NCI-H510A (cell line): Measurements from ENCODE around the gene NXNL2.

Source experiments
- DNase-seq: peaks from one replicate; lab custom pipeline; 2025; lab: John Stamatoyannopoulos, UW

Gene NXNL2

DNA sequence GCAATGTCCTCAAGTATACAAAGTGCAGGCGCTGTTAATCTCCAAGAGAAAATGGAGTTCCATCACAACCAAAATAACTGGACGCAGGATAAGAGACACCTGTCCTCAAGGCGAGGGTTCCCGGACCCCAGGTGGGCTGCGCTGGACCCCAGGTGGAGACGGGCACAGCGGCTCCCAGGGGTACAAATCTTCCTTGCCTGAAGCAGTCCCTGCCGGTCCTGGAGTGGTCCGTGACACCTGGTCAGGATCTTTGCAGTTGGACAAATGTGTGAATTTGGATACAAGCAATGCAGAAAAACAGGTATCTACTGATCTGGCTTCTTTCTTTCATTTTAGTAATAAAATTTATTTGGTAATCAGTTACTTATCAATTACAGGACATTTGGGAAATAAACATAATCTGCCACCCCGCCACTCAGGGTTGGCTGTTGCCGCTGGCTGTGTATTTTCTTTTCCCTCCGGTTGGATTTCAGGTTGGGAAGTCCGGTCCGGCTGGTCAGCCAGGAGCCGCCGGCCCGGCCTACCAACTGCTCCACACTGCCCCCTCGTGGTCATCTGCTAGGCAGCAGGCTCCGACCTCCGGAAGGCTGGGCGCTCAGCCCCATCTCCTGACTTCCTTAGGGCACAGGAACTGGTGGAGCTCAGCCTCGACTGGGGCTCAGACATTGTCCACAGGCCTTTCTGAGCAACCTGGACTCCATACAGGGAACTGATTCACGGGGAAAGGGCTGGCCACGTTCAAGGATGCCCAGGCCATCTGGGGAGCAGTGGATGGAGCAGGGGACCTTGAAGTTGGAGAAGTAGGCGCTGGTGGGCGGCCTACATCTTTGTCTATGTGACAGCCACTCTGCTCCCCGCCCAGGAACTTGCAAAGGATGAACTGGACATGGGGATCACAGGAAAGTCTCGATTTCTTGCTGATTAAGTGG is 43.4 kb downstream of the NXNL2 start:
- no peak for DNase-seq

DNA sequence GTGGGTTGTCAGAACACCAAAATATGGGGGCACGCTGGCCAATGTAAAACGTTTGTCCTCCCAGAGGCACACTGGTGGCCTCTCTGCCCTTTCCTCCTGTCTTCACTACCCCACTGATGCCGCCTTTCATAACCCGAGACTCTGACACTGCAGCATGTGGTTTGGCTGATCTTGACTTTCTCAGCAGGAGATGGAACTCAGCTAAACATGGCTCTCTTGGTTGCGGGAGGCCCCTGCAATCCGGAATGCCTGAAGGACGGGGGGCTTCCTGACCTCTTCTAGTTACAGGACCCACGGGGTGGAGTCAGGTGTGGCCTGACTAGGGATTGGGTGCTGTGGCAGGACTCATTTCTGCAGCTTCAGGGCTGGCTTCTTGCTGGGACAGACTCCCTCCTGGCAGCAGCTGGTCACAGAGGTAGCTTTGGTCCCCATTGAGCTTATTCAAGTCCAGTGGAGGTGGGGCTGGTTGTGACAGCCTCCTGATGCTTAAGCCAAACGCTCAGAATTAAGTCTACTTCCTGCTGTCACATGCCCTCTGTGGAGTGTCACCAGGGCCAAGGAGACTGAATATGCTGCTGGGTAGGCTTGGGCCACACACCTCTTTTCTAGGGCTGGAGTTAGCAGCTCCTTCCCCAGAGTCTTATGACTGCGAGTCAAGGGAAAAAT is 44.2 kb downstream of the NXNL2 start:
- DNase-seq: no peak

DNA sequence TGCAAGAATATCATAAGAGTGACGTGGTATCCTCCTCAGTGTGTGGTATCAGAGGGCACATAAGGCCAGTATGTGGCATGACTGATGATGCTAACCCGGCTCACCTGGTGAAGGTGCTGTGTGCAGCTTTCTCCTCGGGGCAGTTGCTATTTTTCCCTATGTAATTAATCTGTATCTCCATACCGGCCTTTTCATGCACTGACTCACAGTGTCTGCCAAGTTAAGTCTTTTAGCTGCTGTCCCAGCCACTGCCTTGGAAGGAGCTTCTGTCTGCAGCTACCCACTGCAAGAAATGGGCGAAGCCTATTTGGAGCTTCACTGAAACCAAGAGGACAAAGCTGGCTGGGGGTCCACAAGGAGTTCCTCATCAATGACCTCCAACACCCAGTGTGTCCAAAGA is 46.0 kb downstream of the NXNL2 start:
- DNase-seq: no peak

DNA sequence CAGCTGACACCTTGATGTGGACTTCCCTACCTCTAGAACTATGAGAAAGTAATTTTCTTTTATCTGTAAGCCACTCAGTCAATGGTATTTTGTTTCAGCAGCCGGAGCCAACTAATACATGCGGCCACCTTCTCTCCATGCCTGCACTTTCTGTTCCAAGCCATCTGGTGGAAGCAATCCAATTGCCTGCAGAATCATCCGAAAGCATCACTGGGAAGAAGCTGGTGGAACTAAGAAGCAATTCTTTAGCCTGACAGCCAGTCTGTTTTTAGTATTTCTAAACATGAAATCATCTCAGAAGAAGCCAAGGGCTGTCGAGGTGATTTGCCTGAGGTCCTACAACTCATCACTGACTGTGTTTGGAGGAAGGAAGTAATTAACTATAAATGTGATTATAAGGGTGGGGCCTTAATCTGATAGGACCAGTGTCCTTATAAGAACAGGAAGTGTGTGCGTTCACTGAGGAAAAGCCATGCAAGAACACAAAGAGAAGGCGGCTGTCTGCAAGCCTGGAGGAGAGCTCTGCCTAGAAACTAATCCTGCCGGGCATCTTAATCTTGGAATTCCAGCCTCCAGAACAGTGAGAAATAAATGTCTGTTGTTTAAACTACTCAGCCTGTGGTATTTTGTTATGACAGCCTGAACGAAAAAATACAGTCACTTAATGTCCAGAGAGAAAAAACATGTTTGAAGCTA is 49.1 kb downstream of the NXNL2 start:
- no peak for DNase-seq

DNA sequence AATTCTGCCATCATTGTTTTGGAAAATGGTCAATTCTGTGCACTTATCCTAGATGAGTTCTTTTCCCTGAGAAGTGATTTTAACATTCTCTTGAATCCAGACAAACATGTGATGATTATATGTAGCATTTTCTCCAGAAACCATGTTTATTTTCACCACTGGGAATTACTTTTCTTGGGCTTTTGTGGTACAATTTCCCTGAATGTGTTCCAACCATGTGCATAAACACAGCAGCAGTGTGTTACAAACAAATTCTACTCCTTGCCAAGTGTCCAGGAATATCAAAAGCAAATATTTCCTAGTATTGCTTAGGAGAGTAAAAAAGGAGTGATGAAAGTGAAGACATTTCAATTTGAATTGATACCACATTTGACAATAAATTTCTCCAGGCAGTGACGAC is 50.4 kb downstream of the NXNL2 start:
- no peak for DNase-seq

DNA sequence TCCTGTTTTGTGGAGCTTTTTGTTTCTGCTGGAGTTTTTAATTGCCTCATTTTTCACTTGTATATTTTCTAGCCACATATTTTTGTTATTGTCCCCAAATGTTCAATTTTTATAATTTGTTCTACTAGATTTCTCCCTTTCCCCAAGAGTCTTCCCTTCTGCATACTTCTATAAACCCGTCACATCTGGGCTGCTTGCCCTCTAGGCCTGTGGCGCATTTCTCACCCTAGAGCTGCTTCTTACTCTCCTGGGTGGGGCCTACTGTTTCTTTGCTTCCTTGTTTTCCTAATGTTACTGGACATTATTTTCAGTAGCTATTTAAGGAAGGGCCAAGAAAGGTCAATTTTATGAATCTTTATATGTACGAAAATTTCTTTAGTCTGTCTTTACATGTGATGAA is 51.5 kb downstream of the NXNL2 start:
- DNase-seq: no peak

DNA sequence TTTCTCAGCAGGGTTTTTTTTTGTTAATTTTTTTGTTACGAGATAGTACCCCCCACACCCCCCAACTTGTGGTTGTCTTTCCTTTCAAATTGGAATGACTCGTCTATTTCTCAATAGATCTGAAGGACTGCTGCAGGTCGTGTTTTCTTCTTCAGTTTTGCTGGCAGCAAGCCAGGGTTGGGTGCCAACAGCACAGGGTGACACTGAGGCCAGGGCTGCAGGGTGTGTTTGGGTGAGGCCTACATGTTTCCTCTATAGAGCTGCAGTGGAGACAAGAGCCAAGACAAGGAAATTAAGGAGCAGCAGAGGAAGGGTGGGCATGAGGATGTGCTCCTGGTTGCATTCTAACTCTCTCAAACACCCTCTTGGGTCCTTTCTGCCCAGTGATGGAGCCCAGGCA is 52.2 kb downstream of the NXNL2 start:
- no peak for DNase-seq

DNA sequence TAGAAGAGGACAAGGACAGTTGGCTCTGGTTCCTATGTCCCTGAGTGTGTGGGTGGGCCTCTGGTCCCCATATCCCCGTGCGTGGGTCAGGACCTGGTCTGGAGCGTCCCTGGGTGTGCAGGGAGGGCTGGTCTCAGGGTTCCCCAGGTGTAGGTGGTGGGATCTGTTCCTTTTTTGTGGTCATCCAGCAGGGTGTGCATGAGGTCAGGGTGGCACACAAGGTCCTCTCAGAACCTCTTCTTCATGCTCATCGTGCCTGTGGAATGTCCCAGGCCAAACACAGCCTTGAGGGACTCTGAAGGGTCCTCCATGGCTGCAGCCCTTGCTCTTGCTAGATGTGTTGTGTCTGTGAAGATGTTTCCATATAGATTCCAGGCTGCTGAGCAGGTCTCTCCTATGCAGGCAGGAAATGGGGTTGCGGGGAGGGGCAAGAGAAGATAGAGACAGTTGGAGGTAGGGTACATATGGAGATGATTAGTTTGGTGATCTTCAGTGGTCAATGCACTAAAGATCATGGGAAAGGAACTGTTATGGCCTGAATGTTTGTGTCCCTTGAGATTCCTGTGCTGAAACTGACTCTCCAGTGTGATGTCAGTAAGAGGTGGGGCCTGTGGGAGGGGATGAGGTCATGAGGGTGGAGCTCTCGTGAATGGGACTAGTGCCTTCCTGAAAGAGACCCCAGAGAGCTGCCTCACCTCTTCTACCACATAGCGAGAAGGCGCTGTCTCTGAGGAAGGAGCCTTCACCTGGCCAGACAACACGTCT is 53.1 kb downstream of the NXNL2 start:
- no peak for DNase-seq

DNA sequence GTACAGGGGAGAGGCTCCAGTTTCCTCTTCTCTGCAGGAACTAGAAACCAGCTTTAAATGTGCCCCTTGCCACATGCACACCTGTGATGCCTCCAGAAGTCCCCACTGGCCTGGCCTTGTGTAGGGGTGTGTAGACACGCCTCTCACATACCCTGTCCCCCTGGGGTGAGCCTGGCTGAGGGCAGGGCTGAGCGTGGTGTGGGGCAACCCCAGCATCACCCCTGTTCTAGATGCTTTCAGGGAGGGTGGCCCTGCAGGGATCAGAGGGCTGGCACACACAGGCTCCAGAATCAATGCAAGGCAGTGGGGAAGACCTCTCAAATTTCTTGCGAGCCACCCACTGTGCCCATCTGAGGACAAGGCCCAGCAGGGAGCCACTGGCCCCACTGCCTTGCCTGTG is 54.7 kb downstream of the NXNL2 start:
- no peak for DNase-seq

DNA sequence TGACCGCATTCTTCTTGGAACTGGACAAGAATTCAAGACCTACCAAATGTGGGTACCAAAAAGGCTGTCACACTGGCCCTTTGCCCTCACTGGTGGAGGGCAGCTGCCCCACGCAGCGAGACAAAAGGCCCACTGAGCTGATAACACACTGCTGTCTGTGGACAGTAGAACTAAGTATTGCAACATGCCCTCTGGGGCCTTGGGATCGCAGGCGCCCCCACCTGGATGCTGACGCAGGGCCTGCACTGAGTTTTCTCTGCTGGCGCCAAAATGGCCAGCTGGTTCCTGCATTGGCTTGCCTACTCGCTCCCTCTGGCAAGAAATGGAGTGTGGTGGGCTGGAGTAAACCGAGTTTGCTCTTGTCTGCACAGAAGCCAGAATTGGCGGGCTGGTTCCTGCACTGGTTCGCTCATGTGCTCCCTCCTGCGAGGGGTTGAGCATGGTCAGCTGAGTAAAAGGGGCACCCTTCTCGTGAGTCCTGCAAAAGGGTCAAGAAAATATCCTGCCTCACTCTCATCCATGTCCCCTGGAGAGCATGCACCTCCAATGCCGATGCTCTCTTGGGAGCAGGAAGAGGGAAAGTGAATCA is 55.7 kb downstream of the NXNL2 start:
- no peak for DNase-seq

DNA sequence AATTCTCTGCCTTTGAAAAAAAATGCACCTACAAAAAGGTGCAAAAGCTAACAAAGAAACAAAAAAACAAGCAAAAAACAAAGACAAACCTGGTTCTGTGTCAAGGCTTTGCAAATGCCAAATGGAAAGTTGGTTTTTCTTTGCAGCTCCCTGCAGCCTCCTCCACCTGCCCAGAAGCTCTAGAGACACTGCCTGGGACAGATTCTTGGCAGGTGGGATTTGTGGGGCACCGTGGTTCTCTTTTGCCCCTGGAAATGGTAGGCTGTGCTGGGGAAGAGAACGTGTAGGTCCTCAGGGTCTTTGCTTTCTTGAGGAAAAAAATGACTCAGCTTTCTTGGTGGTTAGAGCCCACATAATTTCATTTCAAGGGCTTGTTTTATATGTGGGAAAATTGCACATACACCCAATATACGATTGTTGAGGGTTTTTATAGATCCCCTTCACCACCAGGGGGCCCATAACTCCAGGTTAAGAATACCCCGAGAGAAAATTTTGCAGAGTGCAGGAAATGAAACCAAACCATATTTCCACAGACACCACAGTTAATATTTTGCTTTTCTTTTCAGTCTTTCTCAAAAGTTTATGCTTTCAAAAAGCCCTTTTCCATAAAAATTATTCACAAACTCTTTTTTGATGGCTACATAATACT is 58.7 kb downstream of the NXNL2 start:
- DNase-seq: no peak
